Vagina (tissue), 2 donors: ENCODE results near the gene CNTLN.

ENCODE experiments used
- CTCF ChIP-seq, 3 experiments: fragments of 450-650 bp in 2 of 3; fragments of 200-600 bp in 1 of 3; sonication (generic) in 1 of 3; IDR thresholded peaks; one replicate each; pipeline ENCODE4 v1.5.1; 2017 to 2019; ENCODE audit warnings: antibody characterized with exemption in 3 of 3, mild to moderate bottlenecking in 2 of 3, moderate library complexity in 2 of 3
- POLR2A ChIP-seq, 2 donors: fragments of 450-650 bp; IDR thresholded peaks; one replicate each; pipeline ENCODE4 v1.6.1; 2017; ENCODE audit warnings: antibody characterized with exemption in 2 of 2, mild to moderate bottlenecking in 2 of 2, moderate library complexity in 2 of 2

DNA sequence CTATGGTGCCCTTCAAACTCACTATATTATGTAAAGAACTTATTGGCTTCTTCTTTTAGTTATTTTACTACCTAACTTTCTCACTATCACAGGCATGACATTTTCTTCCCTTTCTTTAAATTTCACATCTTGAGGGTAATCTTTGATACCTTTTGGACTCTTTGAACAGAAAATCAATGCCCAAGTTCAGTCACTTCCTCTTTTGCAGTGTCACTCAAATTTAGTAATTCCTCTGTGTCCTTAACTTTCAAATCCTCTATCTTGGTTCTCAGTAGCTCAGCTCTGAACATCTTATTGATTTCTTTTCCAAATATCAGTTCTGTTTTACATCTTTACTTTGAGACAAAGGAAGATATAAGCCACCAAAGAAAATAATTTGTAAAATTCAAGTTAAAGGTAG, 25.5 kb downstream of the CNTLN start:
- TF ChIP-seq CTCF (IDR thresholded peaks at IDR 0.05) (no peak), POLR2A (IDR thresholded peaks at IDR 0.05) (no peak)
